ENCODE data around the gene MYNN. TPM values are rescaled to one million over a fixed set of nuclear protein-coding genes. Genes with fewer than 3 reads are reported as not detected.

MYNN gene
- total and polyA plus RNA-seq, 2 donors (not counting 1 experiment from before 2014, with no cell fraction given), result 14.7 to 24.0 TPM

GRCh38 chr3:169777822-169778221 lies 4.6 kb downstream of the MYNN start:
- TF ChIP-seq EZH2 (IDR thresholded peaks at IDR 0.05; ENCODE audit: borderline replicate concordance, insufficient read depth, low read depth, low read length, poor library complexity, severe bottlenecking) (no peak), CTCF (IDR thresholded peaks at IDR 0.05) (no peak)
- peaks cover 46% of the 10 kb centered on the region for H3K4me1 Mint-ChIP-seq
- H3K4me3 Mint-ChIP-seq, result no peak overlapping the region
- CTCF ChIA-PET, result no interaction called here
- Histone ChIP-seq H2AFZ (ENCODE audit: insufficient read depth, low read depth, low read length, poor library complexity, severe bottlenecking) (no peak overlapping the region), H3K9ac (ENCODE audit: low read length) (no peak overlapping the region), H3K36me3 (replicated peaks in 1 of 2; ENCODE audit: control extremely low read depth in 1 of 2, control insufficient read depth in 1 of 2, extremely low read depth in 1 of 2, insufficient read depth in 2 of 2, low read length in 1 of 2) (peaks cover 13 to 75% of the 10 kb centered on the region in 2 experiments), H3K27ac (ENCODE audit: low read length in 2 of 2) (no peak overlapping the region), H4K20me1 (ENCODE audit: control insufficient read depth, insufficient read depth, low read length, poor library complexity, severe bottlenecking) (peaks cover 8% of the 10 kb centered on the region), H3K4me2 (replicated peaks; ENCODE audit: low read depth, low read length, poor library complexity, severe bottlenecking) (no peak overlapping the region), H3K79me2 (ENCODE audit: control insufficient read depth, insufficient read depth, low read length) (peaks cover 64% of the 10 kb centered on the region), H3K9me3 (ENCODE audit: control extremely low read depth in 1 of 3, control insufficient read depth in 2 of 3, insufficient read depth in 1 of 3, low read length in 2 of 3) (no peaks in the 10 kb centered on the region), H3K4me3 (ENCODE audit: control extremely low read depth in 1 of 5, extremely low read depth in 1 of 5, insufficient read depth in 1 of 5, low read depth in 2 of 5, low read length in 4 of 5) (no peak overlapping the region), H3K4me1 (ENCODE audit: control insufficient read depth in 2 of 2, insufficient read depth in 2 of 2, low read length in 2 of 2) (peaks cover 11 to 15% of the 10 kb centered on the region in 2 donors), H3K27me3 (replicated peaks in 1 of 4; ENCODE audit: control extremely low read depth in 1 of 4, control insufficient read depth in 3 of 4, insufficient read depth in 4 of 4, low read length in 3 of 4) (no peaks in the 10 kb centered on the region)
- ATAC-seq (ENCODE audit: low read depth) (no peak), DNase-seq (no peak)
- intact Hi-C loops (cut with micrococcal nuclease), result no loop called here
- H3K27ac Mint-ChIP-seq, result no peak overlapping the region
- WGBS (ENCODE audit: insufficient coverage), result 88% methylated on average over 4 of the region's 4 CpGs
- POLR2A ChIA-PET, result interaction anchor here (0.8 kb wide), 1 partner anchor 329 kb away, joined by 3 read pairs; no protein-coding TSS in a partner anchor
- no peaks in the 10 kb centered on the region for H3K9me3 Mint-ChIP-seq (ENCODE audit: insufficient read depth)
- no peaks in the 10 kb centered on the region for H3K27me3 Mint-ChIP-seq

GRCh38 chr3:169780742-169781141 lies 7.5 kb downstream of the MYNN start:
- Histone ChIP-seq H3K9ac (ENCODE audit: low read length) (no peak overlapping the region), H3K36me3 (replicated peaks in 1 of 2; ENCODE audit: control extremely low read depth in 1 of 2, control insufficient read depth in 1 of 2, extremely low read depth in 1 of 2, insufficient read depth in 2 of 2, low read length in 1 of 2) (peaks cover 15 to 76% of the 10 kb centered on the region in 2 experiments), H3K4me1 (ENCODE audit: control insufficient read depth in 2 of 2, insufficient read depth in 2 of 2, low read length in 2 of 2) (peaks cover 0 to 4% of the 10 kb centered on the region in 2 donors), H3K79me2 (ENCODE audit: control insufficient read depth, insufficient read depth, low read length) (peaks cover 39% of the 10 kb centered on the region), H3K9me3 (ENCODE audit: control extremely low read depth in 1 of 3, control insufficient read depth in 2 of 3, insufficient read depth in 1 of 3, low read length in 2 of 3) (no peaks in the 10 kb centered on the region), H3K4me2 (replicated peaks; ENCODE audit: low read depth, low read length, poor library complexity, severe bottlenecking) (no peak overlapping the region), H4K20me1 (ENCODE audit: control insufficient read depth, insufficient read depth, low read length, poor library complexity, severe bottlenecking) (peaks cover 8% of the 10 kb centered on the region), H2AFZ (ENCODE audit: insufficient read depth, low read depth, low read length, poor library complexity, severe bottlenecking) (no peak overlapping the region), H3K27me3 (replicated peaks in 1 of 4; ENCODE audit: control extremely low read depth in 1 of 4, control insufficient read depth in 3 of 4, insufficient read depth in 4 of 4, low read length in 3 of 4) (no peaks in the 10 kb centered on the region), H3K27ac (ENCODE audit: low read length in 2 of 2) (no peak overlapping the region), H3K4me3 (ENCODE audit: control extremely low read depth in 1 of 5, extremely low read depth in 1 of 5, insufficient read depth in 1 of 5, low read depth in 2 of 5, low read length in 4 of 5) (no peak overlapping the region)
- Mint-ChIP-seq H3K9me3 (ENCODE audit: insufficient read depth) (no peaks in the 10 kb centered on the region), H3K4me1 (peaks cover 27% of the 10 kb centered on the region), H3K27me3 (no peaks in the 10 kb centered on the region), H3K27ac (no peak overlapping the region), H3K4me3 (no peak overlapping the region)
- DNase-seq (no peak), ATAC-seq (ENCODE audit: low read depth) (no peak)
- CTCF ChIA-PET, result no interaction called here
- intact Hi-C loops (cut with micrococcal nuclease), result no loop called here
- 50% methylated on average over 1 of the region's 2 CpGs for WGBS (ENCODE audit: insufficient coverage)
- TF ChIP-seq CTCF (IDR thresholded peaks at IDR 0.05) (no peak), EZH2 (IDR thresholded peaks at IDR 0.05; ENCODE audit: borderline replicate concordance, insufficient read depth, low read depth, low read length, poor library complexity, severe bottlenecking) (no peak)
- POLR2A ChIA-PET, result no interaction called here
